K562 (cell line): ENCODE results near the gene TBC1D25. TPM values are rescaled to one million over a fixed set of nuclear protein-coding genes. Genes with fewer than 3 reads are reported as not detected.

Experiments used
- GABPB2 ChIP-seq: fragments of 250-450 bp; sonication (Bioruptor Pico); conservative IDR thresholded peaks from 2 replicates; pipeline ENCODE4 v1.5.1; 2021; ENCODE audit warnings: mild to moderate bottlenecking
- IRF2 ChIP-seq: sonication (generic); formaldehyde crosslinking; IDR thresholded peaks from 2 replicates; pipeline ENCODE4 v1.8.1; 2022; ENCODE audit warnings: mild to moderate bottlenecking, missing genetic modification reagents
- MED1 ChIP-seq: sonication (generic); formaldehyde crosslinking; IDR thresholded peaks from 2 replicates; pipeline ENCODE4 v1.8.1; 2023; ENCODE audit warnings: missing genetic modification reagents, borderline replicate concordance
- PCBP2 ChIP-seq: fragments of 200-400 bp; formaldehyde crosslinking; IDR thresholded peaks from 2 replicates; pipeline ENCODE4 v1.6.1; 2018; ENCODE audit warnings: low read length, low read depth, mild to moderate bottlenecking, moderate library complexity; ENCODE audit not compliant: poor library complexity, severe bottlenecking
- PHF8 ChIP-seq: fragments of 200-600 bp; sonication (generic); IDR thresholded peaks from 2 replicates; pipeline ENCODE4 v1.6.1; 2012; ENCODE audit warnings: mixed run types, mild to moderate bottlenecking, inconsistent platforms, low read length, moderate library complexity, borderline replicate concordance
- POLR3G ChIP-seq: IDR thresholded peaks from 2 replicates; pipeline ENCODE4 v1.6.1; 2011; ENCODE audit not compliant: insufficient read length, insufficient replicate concordance; ENCODE audit errors: extremely low read depth
- SREBF2 ChIP-seq: sonication (generic); formaldehyde crosslinking; IDR thresholded peaks from 2 replicates; pipeline ENCODE4 v1.4.0; 2020; ENCODE audit warnings: mild to moderate bottlenecking, missing genetic modification reagents
- TAF1 ChIP-seq: IDR thresholded peaks from 2 replicates; pipeline ENCODE4 v1.6.1; 2011; ENCODE audit warnings: mild to moderate bottlenecking, low read length, moderate library complexity; ENCODE audit not compliant: insufficient read depth, control insufficient read depth, severe bottlenecking; ENCODE audit errors: extremely low read depth
- ZC3H8 ChIP-seq: fragments of 450-650 bp; IDR thresholded peaks from 2 replicates; pipeline ENCODE4 v1.6.1; 2017
- ZNF124 ChIP-seq: sonication (generic); formaldehyde crosslinking; IDR thresholded peaks from 2 replicates; pipeline ENCODE4 v1.8.1; 2022; ENCODE audit warnings: missing genetic modification reagents
- ZNF263 ChIP-seq: sonication (generic); formaldehyde crosslinking; IDR thresholded peaks from 2 replicates; pipeline ENCODE4 v1.8.0; 2022; ENCODE audit warnings: mild to moderate bottlenecking, missing genetic modification reagents, borderline replicate concordance
- polyA plus RNA-seq, 8 experiments: library from polyadenylated mRNA; depleted of rRNA in 4 of 8; stranded (reverse) in 5 of 8; unstranded in 3 of 8; fragments of >200 nt; fragmentation: Nextera tagmentation in 2 of 8; fragmentation: Illumina TruSeq in 1 of 8; extraction: Ambion mirVana in 2 of 8; extraction: Trizol in 1 of 8; gene quantifications; 2 replicates each; pipeline versions ENCODE4 v1.2.1 to v1.2.3, GENCODE V29; 2011 to 2014; ENCODE audit warnings: inconsistent platforms in 1 of 8, missing spikeins in 1 of 8
- total RNA-seq, 7 experiments: library from RNA; depleted of rRNA in 6 of 7; stranded (reverse); fragments of >200 nt in 6 of 7; fragmentation: Illumina TruSeq in 2 of 7; extraction: Trizol in 2 of 7; gene quantifications; 2 replicates each; pipeline versions ENCODE4 v1.2.1 to v1.2.3, GENCODE V29; 2011 to 2021; ENCODE audit warnings: low replicate concordance in 1 of 7
- TF ChIP-seq, protein P1 (sequence below): fragments of 450-650 bp; IDR thresholded peaks from one replicate; pipeline ENCODE4 v1.6.1; 2018; ENCODE audit warnings: mild to moderate bottlenecking, moderate library complexity; ENCODE audit not compliant: partially characterized antibody
- TF ChIP-seq, protein P2 (sequence below): fragments of 450-650 bp; IDR thresholded peaks from 2 replicates; pipeline ENCODE4 v1.6.1; 2017; ENCODE audit warnings: antibody characterized with exemption
- TF ChIP-seq, protein P3 (sequence below): fragments of 250-450 bp; sonication (Bioruptor Pico); IDR thresholded peaks from 2 replicates; pipeline ENCODE4 v1.8.0; 2022; ENCODE audit warnings: moderate library complexity, mild to moderate bottlenecking, inconsistent platforms
- TF ChIP-seq, protein P4 (sequence below), 2 experiments: IDR thresholded peaks; 2 replicates each; pipeline ENCODE4 v1.6.1; 2011; ENCODE audit warnings: borderline replicate concordance in 1 of 2, control low read depth in 1 of 2, low read depth in 1 of 2, low read length in 1 of 2, mild to moderate bottlenecking in 1 of 2, mixed read lengths in 1 of 2, moderate library complexity in 1 of 2; ENCODE audit not compliant: insufficient read depth in 1 of 2, insufficient read length in 1 of 2, poor library complexity in 1 of 2, severe bottlenecking in 1 of 2; ENCODE audit errors: extremely low read depth in 1 of 2
- TF ChIP-seq, protein P5 (sequence below): fragments of 150-350 bp; conservative IDR thresholded peaks from 2 replicates; pipeline ENCODE4 v1.6.1; 2014; ENCODE audit warnings: low read length

The TBC1D25 gene
- total and polyA plus RNA-seq, 9 of the 15 experiments (the other 6 are each of a cell fraction or from before 2014, with no cell fraction given) = 0.62 to 10.6 (median 3.9) TPM

DNA sequence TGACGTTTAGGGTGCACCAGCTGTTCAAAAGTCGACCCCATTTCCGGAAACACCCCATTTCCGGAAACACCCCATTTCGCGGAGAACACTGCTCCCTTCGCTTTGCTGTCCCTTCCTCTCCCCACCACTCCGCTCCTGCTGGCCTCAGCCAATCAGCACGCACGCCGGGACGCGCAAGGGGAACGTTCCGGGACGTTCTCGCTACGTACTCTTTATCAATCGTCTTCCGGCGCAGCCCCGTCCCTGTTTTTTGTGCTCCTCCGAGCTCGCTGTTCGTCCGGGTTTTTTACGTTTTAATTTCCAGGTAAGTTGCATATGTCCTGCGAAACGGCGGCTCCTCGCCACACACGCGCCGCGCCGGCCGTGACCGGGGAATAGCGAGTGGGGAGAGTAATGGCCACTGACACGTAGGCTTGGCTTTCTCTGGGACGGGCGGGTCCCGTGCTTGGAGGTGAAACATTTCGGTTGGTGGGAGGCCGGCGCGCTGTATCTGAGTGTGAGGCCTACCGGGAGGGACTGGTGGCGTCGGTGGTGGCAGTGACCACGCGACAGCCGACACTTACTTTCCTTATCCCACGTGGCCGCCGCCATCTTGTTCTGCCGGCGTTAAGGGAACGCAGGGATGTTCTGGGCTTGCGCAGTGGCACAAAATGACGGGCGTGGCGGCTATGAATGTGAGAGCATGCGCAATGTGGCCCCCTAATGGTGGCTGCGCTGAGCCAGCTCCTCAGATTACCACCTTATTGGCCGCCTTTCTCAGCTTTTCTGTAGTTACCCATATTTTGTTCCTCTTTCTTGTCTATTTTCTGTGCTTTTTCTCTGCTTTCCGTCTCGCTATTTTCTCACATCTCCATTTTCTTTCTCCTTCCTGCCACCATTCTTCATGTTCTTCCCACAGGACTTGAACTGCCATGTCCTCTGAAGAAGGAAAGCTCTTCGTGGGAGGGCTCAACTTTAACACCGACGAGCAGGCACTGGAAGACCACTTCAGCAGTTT, 35.1 kb downstream of the TBC1D25 start, which contains the start of gene RBM3 (continued):
- TF ChIP-seq POLR3G (no peak), TAF1 (peak; percentile 68), ZNF124 (CRISPR knock-in tag) (no peak), IRF2 (no peak), GABPB2 (CRISPR knock-in tag) (no peak), ZC3H8 (no peak), ZNF263 (CRISPR knock-in tag) (peak; percentile 49; the same call in 1 of the 2 replicates), PHF8 (peak; percentile 86), SREBF2 (CRISPR knock-in tag) (no peak), MED1 (no peak), PCBP2 (no peak)
- TF ChIP-seq, protein P1, sequence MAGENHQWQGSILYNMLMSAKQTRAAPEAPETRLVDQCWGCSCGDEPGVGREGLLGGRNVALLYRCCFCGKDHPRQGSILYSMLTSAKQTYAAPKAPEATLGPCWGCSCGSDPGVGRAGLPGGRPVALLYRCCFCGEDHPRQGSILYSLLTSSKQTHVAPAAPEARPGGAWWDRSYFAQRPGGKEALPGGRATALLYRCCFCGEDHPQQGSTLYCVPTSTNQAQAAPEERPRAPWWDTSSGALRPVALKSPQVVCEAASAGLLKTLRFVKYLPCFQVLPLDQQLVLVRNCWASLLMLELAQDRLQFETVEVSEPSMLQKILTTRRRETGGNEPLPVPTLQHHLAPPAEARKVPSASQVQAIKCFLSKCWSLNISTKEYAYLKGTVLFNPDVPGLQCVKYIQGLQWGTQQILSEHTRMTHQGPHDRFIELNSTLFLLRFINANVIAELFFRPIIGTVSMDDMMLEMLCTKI = no peak
- TF ChIP-seq, protein P2, sequence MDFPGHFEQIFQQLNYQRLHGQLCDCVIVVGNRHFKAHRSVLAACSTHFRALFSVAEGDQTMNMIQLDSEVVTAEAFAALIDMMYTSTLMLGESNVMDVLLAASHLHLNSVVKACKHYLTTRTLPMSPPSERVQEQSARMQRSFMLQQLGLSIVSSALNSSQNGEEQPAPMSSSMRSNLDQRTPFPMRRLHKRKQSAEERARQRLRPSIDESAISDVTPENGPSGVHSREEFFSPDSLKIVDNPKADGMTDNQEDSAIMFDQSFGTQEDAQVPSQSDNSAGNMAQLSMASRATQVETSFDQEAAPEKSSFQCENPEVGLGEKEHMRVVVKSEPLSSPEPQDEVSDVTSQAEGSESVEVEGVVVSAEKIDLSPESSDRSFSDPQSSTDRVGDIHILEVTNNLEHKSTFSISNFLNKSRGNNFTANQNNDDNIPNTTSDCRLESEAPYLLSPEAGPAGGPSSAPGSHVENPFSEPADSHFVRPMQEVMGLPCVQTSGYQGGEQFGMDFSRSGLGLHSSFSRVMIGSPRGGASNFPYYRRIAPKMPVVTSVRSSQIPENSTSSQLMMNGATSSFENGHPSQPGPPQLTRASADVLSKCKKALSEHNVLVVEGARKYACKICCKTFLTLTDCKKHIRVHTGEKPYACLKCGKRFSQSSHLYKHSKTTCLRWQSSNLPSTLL = no peak
- TF ChIP-seq, protein P3, sequence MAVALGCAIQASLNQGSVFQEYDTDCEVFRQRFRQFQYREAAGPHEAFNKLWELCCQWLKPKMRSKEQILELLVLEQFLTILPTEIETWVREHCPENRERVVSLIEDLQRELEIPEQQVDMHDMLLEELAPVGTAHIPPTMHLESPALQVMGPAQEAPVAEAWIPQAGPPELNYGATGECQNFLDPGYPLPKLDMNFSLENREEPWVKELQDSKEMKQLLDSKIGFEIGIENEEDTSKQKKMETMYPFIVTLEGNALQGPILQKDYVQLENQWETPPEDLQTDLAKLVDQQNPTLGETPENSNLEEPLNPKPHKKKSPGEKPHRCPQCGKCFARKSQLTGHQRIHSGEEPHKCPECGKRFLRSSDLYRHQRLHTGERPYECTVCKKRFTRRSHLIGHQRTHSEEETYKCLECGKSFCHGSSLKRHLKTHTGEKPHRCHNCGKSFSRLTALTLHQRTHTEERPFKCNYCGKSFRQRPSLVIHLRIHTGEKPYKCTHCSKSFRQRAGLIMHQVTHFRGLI = no peak
- TF ChIP-seq, protein P4, sequence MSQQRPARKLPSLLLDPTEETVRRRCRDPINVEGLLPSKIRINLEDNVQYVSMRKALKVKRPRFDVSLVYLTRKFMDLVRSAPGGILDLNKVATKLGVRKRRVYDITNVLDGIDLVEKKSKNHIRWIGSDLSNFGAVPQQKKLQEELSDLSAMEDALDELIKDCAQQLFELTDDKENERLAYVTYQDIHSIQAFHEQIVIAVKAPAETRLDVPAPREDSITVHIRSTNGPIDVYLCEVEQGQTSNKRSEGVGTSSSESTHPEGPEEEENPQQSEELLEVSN (IDR thresholded peaks at IDR 0.05; ENCODE audit: borderline replicate concordance in 1 of 2, extremely low read depth in 1 of 2, insufficient read depth in 1 of 2, insufficient read length in 1 of 2, low read depth in 1 of 2, low read length in 1 of 2, poor library complexity in 1 of 2, severe bottlenecking in 1 of 2) = peak; percentile 67 to 84
- TF ChIP-seq, protein P5, sequence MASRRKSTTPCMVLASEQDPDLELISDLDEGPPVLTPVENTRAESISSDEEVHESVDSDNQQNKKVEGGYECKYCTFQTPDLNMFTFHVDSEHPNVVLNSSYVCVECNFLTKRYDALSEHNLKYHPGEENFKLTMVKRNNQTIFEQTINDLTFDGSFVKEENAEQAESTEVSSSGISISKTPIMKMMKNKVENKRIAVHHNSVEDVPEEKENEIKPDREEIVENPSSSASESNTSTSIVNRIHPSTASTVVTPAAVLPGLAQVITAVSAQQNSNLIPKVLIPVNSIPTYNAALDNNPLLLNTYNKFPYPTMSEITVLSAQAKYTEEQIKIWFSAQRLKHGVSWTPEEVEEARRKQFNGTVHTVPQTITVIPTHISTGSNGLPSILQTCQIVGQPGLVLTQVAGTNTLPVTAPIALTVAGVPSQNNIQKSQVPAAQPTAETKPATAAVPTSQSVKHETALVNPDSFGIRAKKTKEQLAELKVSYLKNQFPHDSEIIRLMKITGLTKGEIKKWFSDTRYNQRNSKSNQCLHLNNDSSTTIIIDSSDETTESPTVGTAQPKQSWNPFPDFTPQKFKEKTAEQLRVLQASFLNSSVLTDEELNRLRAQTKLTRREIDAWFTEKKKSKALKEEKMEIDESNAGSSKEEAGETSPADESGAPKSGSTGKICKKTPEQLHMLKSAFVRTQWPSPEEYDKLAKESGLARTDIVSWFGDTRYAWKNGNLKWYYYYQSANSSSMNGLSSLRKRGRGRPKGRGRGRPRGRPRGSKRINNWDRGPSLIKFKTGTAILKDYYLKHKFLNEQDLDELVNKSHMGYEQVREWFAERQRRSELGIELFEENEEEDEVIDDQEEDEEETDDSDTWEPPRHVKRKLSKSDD = no peak
